NOMO-1 (cell line): ENCODE results near the gene PPP2R3C.
"Not testable (repeated sequence)": the region's sequence is repeated elsewhere in the genome, so short reads cannot be mapped to it uniquely, and the experiment has no call there.

Experiments
- DNase-seq, 2 experiments: peaks; one replicate each; lab custom pipeline; 2025; ENCODE audit not compliant: unreplicated experiment in 2 of 2; lab: John Stamatoyannopoulos, UW

Gene PPP2R3C

GRCh38 chr14:35133542-35134328, 11.9 kb upstream of the PPP2R3C start:
- DNase-seq: no peak

GRCh38 chr14:35124127-35124526, 2.3 kb upstream of the PPP2R3C start:
- DNase-seq: no peak

- peak in 1 of 2 experiments; percentile 36 for DNase-seq
Observed at GRCh38 chr14:35123388-35123703, 1.6 kb upstream of the PPP2R3C start.

GRCh38 chr14:35122696-35123387, 1.1 kb upstream of the PPP2R3C start:
- peak; percentile 10 to 36 for DNase-seq

- DNase-seq: peak; percentile 43 to 49
Observed at GRCh38 chr14:35121026-35121886, 534 bp downstream of the PPP2R3C start.

GRCh38 chr14:35117112-35117511, 4.7 kb downstream of the PPP2R3C start:
- DNase-seq: no peak

- no peak for DNase-seq
Observed at GRCh38 chr14:35116242-35116641, 5.5 kb downstream of the PPP2R3C start.

- no peak for DNase-seq
Observed at GRCh38 chr14:35114036-35114435, 7.8 kb downstream of the PPP2R3C start.

- DNase-seq: no peak
Observed at GRCh38 chr14:35113308-35113950, 8.4 kb downstream of the PPP2R3C start.

- DNase-seq: no peak
Observed at GRCh38 chr14:35112641-35113040, 9.1 kb downstream of the PPP2R3C start.

- no peak for DNase-seq
Observed at GRCh38 chr14:35107866-35108265, 13.9 kb downstream of the PPP2R3C start.

- not testable (repeated sequence) for DNase-seq
Observed at GRCh38 chr14:35094645-35095044, 27.1 kb downstream of the PPP2R3C start.

GRCh38 chr14:35088514-35088913, 33.3 kb downstream of the PPP2R3C start:
- no peak for DNase-seq

- no peak for DNase-seq
Observed at GRCh38 chr14:35085441-35085840, 36.3 kb downstream of the PPP2R3C start.

GRCh38 chr14:35083530-35084150, 38.1 kb downstream of the PPP2R3C start:
- DNase-seq: no peak

GRCh38 chr14:35079742-35080141, 42.0 kb downstream of the PPP2R3C start:
- DNase-seq: no peak

GRCh38 chr14:35078082-35078481, 43.7 kb downstream of the PPP2R3C start:
- no peak for DNase-seq

GRCh38 chr14:35073486-35073885, 48.3 kb downstream of the PPP2R3C start:
- no peak for DNase-seq

GRCh38 chr14:35072226-35072625, 49.6 kb downstream of the PPP2R3C start:
- DNase-seq: no peak

- no peak for DNase-seq
Observed at GRCh38 chr14:35068238-35069012, 53.4 kb downstream of the PPP2R3C start.
